K562 (cell line): ENCODE data around the gene TAF4.

Experiments used
- HOXB6 ChIP-seq: fragments of 250-450 bp; sonication (Bioruptor Pico); IDR thresholded peaks from 2 replicates; pipeline ENCODE4 v1.5.1; 2022; ENCODE audit warnings: mild to moderate bottlenecking, borderline replicate concordance
- PHB2 ChIP-seq: fragments of 450-650 bp; IDR thresholded peaks from 2 replicates; pipeline ENCODE4 v1.6.1; 2017; ENCODE audit warnings: low read depth
- SRF ChIP-seq, 2 experiments: fragments of 250-450, 450-650 bp in 1 of 2; sonication (Bioruptor Pico) in 1 of 2; sonication (generic) in 1 of 2; formaldehyde crosslinking; IDR thresholded peaks; 2 replicates each; pipeline versions ENCODE4 v1.5.0 to v1.5.1; 2020 to 2022; ENCODE audit warnings: mild to moderate bottlenecking in 1 of 2, missing genetic modification reagents in 1 of 2
- ZBTB1 ChIP-seq: sonication (generic); formaldehyde crosslinking; IDR thresholded peaks from 2 replicates; pipeline ENCODE4 v1.8.1; 2023; ENCODE audit warnings: missing genetic modification reagents, low read depth, mild to moderate bottlenecking, borderline replicate concordance
- ZNF551 ChIP-seq: fragments of 250-450 bp; sonication (Bioruptor Pico); IDR thresholded peaks from 2 replicates; pipeline ENCODE4 v1.5.0; 2021; ENCODE audit warnings: mild to moderate bottlenecking, moderate library complexity

DNA sequence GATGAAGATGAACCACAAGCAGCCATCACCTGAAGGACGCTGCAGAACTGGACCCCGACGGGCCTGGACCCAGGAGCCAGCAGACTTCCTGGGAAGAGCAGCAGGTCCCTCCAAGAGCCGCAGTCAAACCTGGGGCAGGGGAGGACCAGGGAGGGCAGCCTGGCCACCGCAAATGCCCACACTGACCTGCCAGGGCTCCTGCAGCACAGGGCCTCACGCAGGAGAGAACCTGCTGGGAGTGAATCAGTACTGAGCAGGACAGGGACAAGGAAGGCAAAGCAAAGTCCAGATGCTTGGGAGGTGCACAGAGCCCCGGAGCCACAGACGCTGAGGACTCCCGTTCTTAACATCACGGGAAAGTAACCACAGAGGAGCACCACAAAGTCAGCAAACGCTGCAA lies 75.2 kb downstream of the TAF4 start:
- no peak for TF ChIP-seq ZNF551 (CRISPR knock-in tag)
- no peak for TF ChIP-seq HOXB6
- TF ChIP-seq SRF (CRISPR knock-in tag; IDR thresholded peaks at IDR 0.05) = no peak
- TF ChIP-seq ZBTB1 = no peak
- no peak for TF ChIP-seq PHB2
